ENCODE measurements around the gene UBE2QL1. TPM values are rescaled to one million over a fixed set of nuclear protein-coding genes. Genes with fewer than 3 reads are reported as not detected.

UBE2QL1 gene
- polyA plus RNA-seq, 1 of the 3 experiments (the other 2 are of a cell fraction): 0.28 TPM

DNA sequence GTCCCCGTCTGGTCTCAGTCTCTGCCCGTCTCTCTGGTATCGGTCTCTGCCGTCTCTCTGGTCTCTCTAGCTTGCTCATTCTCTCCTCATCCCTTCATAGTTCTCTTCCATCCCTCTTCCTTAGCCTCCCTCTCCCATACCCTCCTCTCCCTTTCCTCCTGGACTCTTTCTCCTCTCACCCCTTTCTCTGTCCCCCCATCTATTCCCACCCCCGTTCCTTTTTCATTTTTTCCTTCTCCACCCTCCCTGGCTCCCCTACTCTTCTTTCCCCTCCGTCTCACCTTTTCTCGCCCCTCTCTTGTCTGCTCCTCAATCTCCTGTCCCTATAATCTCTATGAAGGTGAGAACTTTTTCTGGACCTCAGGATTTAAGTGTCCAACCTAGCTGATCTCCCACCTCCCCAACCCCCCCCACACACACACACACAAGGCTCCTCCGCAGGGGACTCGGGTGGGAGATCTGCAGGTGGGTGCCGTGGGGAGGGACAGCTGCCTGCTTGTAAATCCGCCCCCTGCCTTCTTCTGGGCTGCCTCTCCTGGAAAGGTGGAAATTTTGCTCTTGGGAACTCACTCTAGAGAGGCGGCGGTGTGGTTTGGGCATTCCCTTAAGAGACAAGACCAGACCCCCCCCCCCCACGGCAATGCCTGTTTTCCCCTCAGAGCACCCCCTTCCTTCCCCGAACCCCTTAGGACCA, 953 bp downstream of the UBE2QL1 start:
- Histone ChIP-seq H3F3A (replicated peaks; ENCODE audit: insufficient read depth) (no peaks in the 10 kb centered on the region), H3K36me3 (replicated peaks in 1 of 2; ENCODE audit: control insufficient read depth in 1 of 2, insufficient read depth in 2 of 2, low read length in 1 of 2) (no peaks in the 10 kb centered on the region), H4K20me1 (ENCODE audit: insufficient read depth) (no peaks in the 10 kb centered on the region), H3K4me1 (ENCODE audit: control insufficient read depth in 1 of 2, insufficient read depth in 2 of 2, low read depth in 1 of 2, low read length in 1 of 2) (peaks cover 0 to 17% of the 10 kb centered on the region in 2 experiments; a peak in 1 of 4 replicates), H3K27me3 (ENCODE audit: insufficient read depth) (peaks cover 24% of the 10 kb centered on the region), H3K9ac (no peak overlapping the region), H3K27ac (ENCODE audit: low read depth in 2 of 2, low read length in 1 of 2) (peak overlapping the region in 1 of 2 experiments; percentile 79; a peak in 2 of 4 replicates), H3K9me3 (no peaks in the 10 kb centered on the region), H2AFZ (ENCODE audit: low read depth) (no peak overlapping the region), H3K79me2 (ENCODE audit: insufficient read depth) (no peaks in the 10 kb centered on the region), H3K4me2 (no peak overlapping the region), H3K9me2 (no peaks in the 10 kb centered on the region), H3K4me3 (ENCODE audit: low read depth in 2 of 2, low read length in 1 of 2) (peak overlapping the region in 1 of 2 experiments; percentile 51; a peak in 2 of 4 replicates)
- DNase-seq: no peak
- ChIA-PET POLR2A (interaction anchor here (0.7 to 1.4 kb wide), 3 partner anchors 19 to 739 kb away, joined by 3 to 4 read pairs (median 3); no protein-coding TSS in a partner anchor), CTCF (interaction anchor here (1.0 to 2.5 kb wide), 7 partner anchors 18 to 958 kb away, joined by 3 to 12 read pairs (median 5); no protein-coding TSS in a partner anchor)
- TF ChIP-seq SIN3A (IDR thresholded peaks at IDR 0.05; ENCODE audit: borderline replicate concordance, low read depth, low read length) (no peak), YY1 (IDR thresholded peaks at IDR 0.05; ENCODE audit: low read depth) (no peak), TAF1 (IDR thresholded peaks at IDR 0.05; ENCODE audit: borderline replicate concordance, low read depth, low read length) (no peak), FOXM1 (IDR thresholded peaks at IDR 0.05; ENCODE audit: low read depth) (no peak), FOXJ3 (CRISPR knock-in tag; IDR thresholded peaks at IDR 0.05) (no peak), GABPA (IDR thresholded peaks at IDR 0.05; ENCODE audit: low read depth) (no peak), JUND (IDR thresholded peaks at IDR 0.05) (no peak), RFX5 (IDR thresholded peaks at IDR 0.05; ENCODE audit: low read length) (no peak), RAD21 (IDR thresholded peaks at IDR 0.05; ENCODE audit: low read length) (no peak), TCF12 (IDR thresholded peaks at IDR 0.05) (no peak), ELF1 (IDR thresholded peaks at IDR 0.05) (no peak), RCOR1 (IDR thresholded peaks at IDR 0.05; ENCODE audit: low read length) (no peak), NRF1 (IDR thresholded peaks at IDR 0.05; ENCODE audit: low read depth, low read length) (no peak), GATA2 (CRISPR knock-in tag; IDR thresholded peaks at IDR 0.05) (no peak), POLR2AphosphoS5 (IDR thresholded peaks at IDR 0.05; ENCODE audit: low read depth, low read length) (no peak)
- TF ChIP-seq, protein P1, sequence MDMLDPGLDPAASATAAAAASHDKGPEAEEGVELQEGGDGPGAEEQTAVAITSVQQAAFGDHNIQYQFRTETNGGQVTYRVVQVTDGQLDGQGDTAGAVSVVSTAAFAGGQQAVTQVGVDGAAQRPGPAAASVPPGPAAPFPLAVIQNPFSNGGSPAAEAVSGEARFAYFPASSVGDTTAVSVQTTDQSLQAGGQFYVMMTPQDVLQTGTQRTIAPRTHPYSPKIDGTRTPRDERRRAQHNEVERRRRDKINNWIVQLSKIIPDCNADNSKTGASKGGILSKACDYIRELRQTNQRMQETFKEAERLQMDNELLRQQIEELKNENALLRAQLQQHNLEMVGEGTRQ (IDR thresholded peaks at IDR 0.05; ENCODE audit: borderline replicate concordance, low read depth, low read length): no peak
- TF ChIP-seq, protein P2, sequence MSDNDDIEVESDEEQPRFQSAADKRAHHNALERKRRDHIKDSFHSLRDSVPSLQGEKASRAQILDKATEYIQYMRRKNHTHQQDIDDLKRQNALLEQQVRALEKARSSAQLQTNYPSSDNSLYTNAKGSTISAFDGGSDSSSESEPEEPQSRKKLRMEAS (IDR thresholded peaks at IDR 0.05; ENCODE audit: low read depth): no peak
- TF ChIP-seq, protein P3, sequence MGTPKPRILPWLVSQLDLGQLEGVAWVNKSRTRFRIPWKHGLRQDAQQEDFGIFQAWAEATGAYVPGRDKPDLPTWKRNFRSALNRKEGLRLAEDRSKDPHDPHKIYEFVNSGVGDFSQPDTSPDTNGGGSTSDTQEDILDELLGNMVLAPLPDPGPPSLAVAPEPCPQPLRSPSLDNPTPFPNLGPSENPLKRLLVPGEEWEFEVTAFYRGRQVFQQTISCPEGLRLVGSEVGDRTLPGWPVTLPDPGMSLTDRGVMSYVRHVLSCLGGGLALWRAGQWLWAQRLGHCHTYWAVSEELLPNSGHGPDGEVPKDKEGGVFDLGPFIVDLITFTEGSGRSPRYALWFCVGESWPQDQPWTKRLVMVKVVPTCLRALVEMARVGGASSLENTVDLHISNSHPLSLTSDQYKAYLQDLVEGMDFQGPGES (IDR thresholded peaks at IDR 0.05; ENCODE audit: low read depth, low read length): no peak
- TF ChIP-seq, protein P4, sequence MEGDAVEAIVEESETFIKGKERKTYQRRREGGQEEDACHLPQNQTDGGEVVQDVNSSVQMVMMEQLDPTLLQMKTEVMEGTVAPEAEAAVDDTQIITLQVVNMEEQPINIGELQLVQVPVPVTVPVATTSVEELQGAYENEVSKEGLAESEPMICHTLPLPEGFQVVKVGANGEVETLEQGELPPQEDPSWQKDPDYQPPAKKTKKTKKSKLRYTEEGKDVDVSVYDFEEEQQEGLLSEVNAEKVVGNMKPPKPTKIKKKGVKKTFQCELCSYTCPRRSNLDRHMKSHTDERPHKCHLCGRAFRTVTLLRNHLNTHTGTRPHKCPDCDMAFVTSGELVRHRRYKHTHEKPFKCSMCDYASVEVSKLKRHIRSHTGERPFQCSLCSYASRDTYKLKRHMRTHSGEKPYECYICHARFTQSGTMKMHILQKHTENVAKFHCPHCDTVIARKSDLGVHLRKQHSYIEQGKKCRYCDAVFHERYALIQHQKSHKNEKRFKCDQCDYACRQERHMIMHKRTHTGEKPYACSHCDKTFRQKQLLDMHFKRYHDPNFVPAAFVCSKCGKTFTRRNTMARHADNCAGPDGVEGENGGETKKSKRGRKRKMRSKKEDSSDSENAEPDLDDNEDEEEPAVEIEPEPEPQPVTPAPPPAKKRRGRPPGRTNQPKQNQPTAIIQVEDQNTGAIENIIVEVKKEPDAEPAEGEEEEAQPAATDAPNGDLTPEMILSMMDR (IDR thresholded peaks at IDR 0.05): no peak
- 3% methylated on average over 15 of the region's 15 CpGs for WGBS (ENCODE audit: low lambda C conversion rate)

Data from SK-N-SH (cell line).